ENCODE measurements around the gene TUT1.

Gene TUT1

DNA sequence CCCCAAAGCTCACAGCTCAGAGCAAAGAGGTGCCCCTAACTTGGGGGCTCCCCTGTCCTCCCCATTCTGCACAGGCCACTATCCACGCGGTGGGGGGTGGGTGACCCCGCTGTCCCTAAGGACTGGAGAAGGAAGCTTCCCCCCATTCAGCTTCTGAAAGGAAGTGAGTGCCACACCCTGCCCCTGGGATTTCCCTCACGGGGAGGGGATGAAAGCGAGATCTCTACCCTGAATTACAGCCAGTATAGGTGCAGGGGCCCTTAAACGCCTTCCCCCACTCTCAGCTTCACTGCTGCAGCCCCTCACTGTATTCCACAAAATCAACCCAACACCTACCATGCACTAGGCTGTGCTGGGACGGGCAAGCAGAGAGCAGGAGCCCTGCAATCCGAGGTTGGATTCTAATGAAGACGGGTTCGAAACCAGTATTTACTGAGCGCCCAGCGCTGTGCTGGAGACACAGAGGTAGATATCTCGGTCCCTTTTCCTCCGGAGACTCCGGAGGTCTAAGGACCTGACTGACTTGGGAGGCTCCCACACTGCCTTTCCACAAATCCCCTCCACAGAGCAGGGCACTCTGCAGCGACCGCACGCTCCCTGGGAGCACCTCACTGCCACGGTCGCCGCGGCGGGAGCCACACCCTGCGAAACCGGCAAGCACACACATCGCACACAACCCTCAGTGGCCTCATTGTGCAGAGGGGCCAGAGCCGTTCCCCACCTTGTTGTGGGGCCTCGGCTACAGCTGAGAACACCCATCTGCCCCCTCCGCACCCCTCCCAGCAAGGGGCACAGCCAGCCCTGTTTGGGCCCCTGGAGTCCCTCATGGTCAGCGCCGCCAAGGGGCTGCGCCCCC is 46.5 kb downstream of the TUT1 start:
- no peak for DNase-seq (ENCODE audit: low spot score)
- TF ChIP-seq, protein P1, sequence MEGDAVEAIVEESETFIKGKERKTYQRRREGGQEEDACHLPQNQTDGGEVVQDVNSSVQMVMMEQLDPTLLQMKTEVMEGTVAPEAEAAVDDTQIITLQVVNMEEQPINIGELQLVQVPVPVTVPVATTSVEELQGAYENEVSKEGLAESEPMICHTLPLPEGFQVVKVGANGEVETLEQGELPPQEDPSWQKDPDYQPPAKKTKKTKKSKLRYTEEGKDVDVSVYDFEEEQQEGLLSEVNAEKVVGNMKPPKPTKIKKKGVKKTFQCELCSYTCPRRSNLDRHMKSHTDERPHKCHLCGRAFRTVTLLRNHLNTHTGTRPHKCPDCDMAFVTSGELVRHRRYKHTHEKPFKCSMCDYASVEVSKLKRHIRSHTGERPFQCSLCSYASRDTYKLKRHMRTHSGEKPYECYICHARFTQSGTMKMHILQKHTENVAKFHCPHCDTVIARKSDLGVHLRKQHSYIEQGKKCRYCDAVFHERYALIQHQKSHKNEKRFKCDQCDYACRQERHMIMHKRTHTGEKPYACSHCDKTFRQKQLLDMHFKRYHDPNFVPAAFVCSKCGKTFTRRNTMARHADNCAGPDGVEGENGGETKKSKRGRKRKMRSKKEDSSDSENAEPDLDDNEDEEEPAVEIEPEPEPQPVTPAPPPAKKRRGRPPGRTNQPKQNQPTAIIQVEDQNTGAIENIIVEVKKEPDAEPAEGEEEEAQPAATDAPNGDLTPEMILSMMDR (IDR thresholded peaks at IDR 0.05; ENCODE audit: borderline replicate concordance, control extremely low read depth, extremely low read depth, insufficient read depth, missing control alignments), result no peak
- in situ Hi-C loops (cut with MboI; ENCODE audit: low sequenced_read_pairs, unreplicated experiment), result no loop called here

DNA sequence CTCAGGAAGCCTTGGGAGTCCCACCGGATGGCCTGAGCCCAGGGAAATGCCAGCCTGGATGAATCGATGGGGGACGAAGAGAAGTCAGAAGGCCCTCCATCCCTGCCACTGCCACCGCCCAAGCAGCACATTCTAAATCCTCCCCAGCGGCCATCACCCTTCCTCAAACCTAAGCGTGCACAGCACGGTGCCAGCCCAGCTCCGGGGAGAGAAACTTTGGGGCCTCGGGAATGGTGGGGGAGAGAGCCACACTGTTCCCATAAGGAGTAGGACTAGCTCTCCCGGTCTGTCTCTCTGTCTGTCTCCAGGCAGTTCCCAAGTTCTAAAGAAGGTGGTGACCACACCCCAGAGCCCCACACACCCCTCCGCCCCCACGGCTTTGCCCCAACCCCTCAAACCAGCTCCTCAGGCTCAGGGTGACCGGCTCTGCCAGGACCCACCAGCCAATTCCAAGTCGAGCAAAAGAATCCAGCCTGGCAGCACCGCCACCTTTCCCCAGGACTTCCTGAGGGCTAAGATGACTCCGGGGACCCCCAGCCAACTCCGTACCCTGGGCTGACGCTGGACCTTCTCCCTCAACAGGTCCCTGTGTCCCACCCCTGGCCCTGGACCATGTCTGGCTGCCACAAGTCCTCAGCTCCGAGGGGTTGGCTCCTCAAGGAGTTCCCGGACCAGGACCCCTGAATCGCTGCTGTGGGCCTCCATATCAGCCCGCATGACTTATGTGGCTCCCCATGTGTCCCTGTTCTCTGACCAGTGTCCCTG is 47.5 kb downstream of the TUT1 start:
- TF ChIP-seq, protein P1 (IDR thresholded peaks at IDR 0.05; ENCODE audit: borderline replicate concordance, control extremely low read depth, extremely low read depth, insufficient read depth, missing control alignments), result no peak
- in situ Hi-C loops (cut with MboI; ENCODE audit: low sequenced_read_pairs, unreplicated experiment), result no loop called here
- DNase-seq (ENCODE audit: low spot score), result no peak

DNA sequence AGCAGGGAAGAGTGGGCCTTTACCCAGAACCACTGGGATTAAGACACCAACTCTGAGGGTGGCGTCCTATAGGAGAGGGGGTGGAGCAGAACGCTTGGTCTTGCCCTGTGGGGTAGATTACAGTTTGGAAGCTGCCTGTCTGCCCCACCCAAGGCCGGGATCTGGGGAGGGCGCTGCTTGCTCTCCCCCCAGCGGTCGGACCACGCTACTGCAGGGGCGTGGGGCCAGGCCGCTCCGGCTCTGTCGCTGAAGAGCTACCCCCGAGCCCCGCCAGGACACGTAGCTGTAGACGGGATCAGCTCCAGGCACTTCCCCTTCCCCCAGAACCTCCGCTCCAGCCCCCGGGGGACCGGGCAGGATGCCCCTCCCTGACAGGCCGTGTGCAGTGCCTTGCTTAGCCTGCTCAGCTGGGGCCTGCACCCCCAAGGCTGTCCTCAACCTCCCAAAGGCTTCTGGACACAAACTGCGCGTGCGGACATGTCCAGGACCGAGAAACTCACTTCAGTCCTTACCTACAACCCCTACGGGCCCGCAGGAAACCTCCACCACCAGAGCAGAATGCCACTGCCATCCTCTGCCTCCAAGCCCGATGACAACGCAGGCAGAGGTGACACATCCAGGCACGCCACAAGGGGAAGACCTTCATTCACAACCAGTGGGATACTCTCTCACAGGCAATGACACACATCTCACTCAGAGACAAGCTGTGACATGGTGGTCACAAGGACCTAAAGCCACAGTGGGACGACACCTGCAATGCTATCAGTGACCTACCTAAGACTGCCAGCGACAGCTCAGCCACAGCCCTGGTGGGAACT is 48.4 kb downstream of the TUT1 start:
- TF ChIP-seq, protein P1 (IDR thresholded peaks at IDR 0.05; ENCODE audit: borderline replicate concordance, control extremely low read depth, extremely low read depth, insufficient read depth, missing control alignments), result peak; percentile 96
- in situ Hi-C loops (cut with MboI; ENCODE audit: low sequenced_read_pairs, unreplicated experiment), result no loop called here
- DNase-seq (ENCODE audit: low spot score), result peak; percentile 83

DNA sequence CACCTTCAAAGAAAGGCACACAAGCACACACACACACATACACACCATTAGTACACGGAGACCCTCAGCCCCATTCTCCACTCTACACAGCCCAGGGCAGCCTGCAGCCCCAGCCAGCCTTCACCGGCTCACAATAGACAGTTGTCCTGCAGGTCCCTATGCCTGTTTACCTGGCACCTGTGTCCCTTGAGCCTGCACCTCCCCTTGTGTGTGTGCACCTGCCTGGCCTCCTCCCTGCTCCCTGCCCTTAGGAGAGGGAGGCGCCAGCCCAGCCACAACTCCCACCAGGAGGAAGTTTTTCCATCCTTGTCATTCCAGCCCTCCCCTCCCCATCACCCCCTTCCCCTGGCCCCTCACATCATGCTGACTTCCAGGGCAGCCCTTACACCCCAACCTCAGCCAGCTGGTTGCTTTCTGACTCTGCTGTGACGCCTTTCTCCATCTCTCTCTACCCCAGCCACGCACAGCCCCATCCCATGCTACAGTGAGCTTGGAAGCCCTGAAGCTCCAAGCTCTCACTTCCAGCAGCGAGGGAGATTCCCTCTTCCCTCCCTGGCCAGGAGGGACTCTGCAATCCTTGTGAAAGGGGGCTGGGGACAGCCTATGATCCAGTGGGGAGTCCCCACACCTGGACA is 49.1 kb downstream of the TUT1 start:
- in situ Hi-C loops (cut with MboI; ENCODE audit: low sequenced_read_pairs, unreplicated experiment), result no loop called here
- TF ChIP-seq, protein P1 (IDR thresholded peaks at IDR 0.05; ENCODE audit: borderline replicate concordance, control extremely low read depth, extremely low read depth, insufficient read depth, missing control alignments), result no peak
- no peak for DNase-seq (ENCODE audit: low spot score)

DNA sequence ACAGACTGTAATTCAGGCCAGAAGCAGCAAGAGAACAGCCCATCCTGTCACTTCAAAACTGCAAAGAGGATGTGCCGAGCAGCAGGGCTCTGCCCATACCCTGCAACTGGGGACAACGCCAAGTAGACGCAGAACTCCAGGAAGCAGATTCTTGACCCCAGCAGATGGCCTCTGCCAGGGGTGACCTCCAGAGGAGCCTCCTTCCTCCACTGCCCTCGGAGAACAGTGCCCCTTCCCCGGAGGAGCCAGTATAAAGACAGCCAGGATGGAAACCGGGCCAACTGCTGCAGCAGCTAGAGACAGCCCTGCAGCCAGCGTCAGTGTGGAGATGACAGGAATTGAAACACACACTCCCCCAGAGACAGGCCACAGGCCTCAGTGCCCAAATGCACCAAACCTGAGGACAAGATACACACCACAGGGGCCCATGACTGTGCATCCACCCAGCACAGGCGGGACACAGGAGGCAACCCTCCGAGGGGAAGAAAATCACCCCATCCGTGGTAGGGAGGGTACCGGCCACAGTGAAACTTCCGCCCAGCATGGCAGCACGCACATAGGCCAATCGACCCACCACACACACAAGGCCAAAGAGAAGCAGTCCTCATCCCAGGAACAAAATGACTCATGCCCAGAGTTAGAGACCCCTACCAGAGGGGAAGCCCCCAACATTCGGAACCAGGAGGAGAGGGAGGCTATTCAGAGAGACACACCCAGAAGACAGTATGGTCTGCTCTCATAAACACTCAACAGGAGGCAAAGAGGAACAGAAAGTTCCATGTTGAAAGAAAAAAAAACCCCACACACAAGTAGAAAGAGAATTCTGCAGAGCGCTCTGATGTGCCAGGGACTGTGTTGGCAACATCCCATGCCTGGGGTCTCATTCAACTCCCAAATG is 50.3 kb downstream of the TUT1 start:
- TF ChIP-seq, protein P1 (IDR thresholded peaks at IDR 0.05; ENCODE audit: borderline replicate concordance, control extremely low read depth, extremely low read depth, insufficient read depth, missing control alignments), result no peak
- in situ Hi-C loops (cut with MboI; ENCODE audit: low sequenced_read_pairs, unreplicated experiment), result no loop called here
- peak; percentile 74 for DNase-seq (ENCODE audit: low spot score)
